Heart left ventricle (tissue), 16 donors: ENCODE results near the gene RANBP3. TPM values are rescaled to one million over a fixed set of nuclear protein-coding genes. Genes with fewer than 3 reads are reported as not detected.
A peak's percentile ranks its signal among the peaks of the same experiment; 100 is the strongest.

Source experiments
- ATAC-seq, 4 donors: fragments of 200-7000 bp; cut with Tn5 transposase; one replicate each; pipeline ENCODE4 v1.9.1; 2020 to 2022; ENCODE audit warnings: moderate library complexity in 4 of 4, mild to moderate bottlenecking in 3 of 4, moderate number of reproducible peaks in 1 of 4
- DNase-seq, 5 donors: peaks; one replicate each; pipeline ENCODE4 v3.0.0-alpha.2; 2020
- H3K27ac ChIP-seq, 12 donors: fragments of 200-600 bp; sonication (generic) in 4 of 12; one replicate each; pipeline versions ENCODE4 v1.5.0 to v1.8.0; 2016 to 2022; ENCODE audit warnings: mild to moderate bottlenecking in 2 of 12
- H3K27me3 ChIP-seq, 9 donors: fragments of 200-600 bp; sonication (generic) in 2 of 9; one replicate each; pipeline versions ENCODE4 v1.5.1 to v1.8.0; 2016 to 2022; ENCODE audit warnings: mild to moderate bottlenecking in 3 of 9
- H3K36me3 ChIP-seq, 9 donors: fragments of 200-600 bp; sonication (generic) in 2 of 9; one replicate each; pipeline versions ENCODE4 v1.5.0 to v1.8.0; 2018 to 2022; ENCODE audit warnings: mild to moderate bottlenecking in 2 of 9
- H3K4me1 ChIP-seq, 12 donors: fragments of 200-600 bp; sonication (generic) in 4 of 12; one replicate each; pipeline versions ENCODE4 v1.5.0 to v1.8.0; 2016 to 2022; ENCODE audit warnings: mild to moderate bottlenecking in 3 of 12
- H3K4me3 ChIP-seq, 12 donors: fragments of 200-600 bp; sonication (generic) in 4 of 12; one replicate each; pipeline versions ENCODE4 v1.5.0 to v1.8.0; 2017 to 2022; ENCODE audit warnings: mild to moderate bottlenecking in 9 of 12, moderate library complexity in 4 of 12
- H3K9me3 ChIP-seq, 12 donors: fragments of 200-600 bp; sonication (generic) in 4 of 12; one replicate each; pipeline versions ENCODE4 v1.5.0 to v1.8.0; 2016 to 2022; ENCODE audit warnings: mild to moderate bottlenecking in 1 of 12
- CTCF ChIP-seq, 12 donors: fragments of 200-600 bp; sonication (generic) in 4 of 12; IDR thresholded peaks; one replicate each; pipeline versions ENCODE4 v1.5.0 to v1.8.0; 2018 to 2022; ENCODE audit warnings: antibody characterized with exemption in 12 of 12, mild to moderate bottlenecking in 5 of 12
- POLR2A ChIP-seq, 2 donors: fragments of 450-650 bp; IDR thresholded peaks; one replicate each; pipeline ENCODE4 v1.6.1; 2017; ENCODE audit warnings: antibody characterized with exemption in 2 of 2, mild to moderate bottlenecking in 2 of 2, moderate library complexity in 2 of 2
- WGBS, 4 donors: extraction: QIAGEN DNeasy Blood & Tissue Kit in 2 of 4; methylation state at CpG; one replicate each; pipeline versions ENCODE4 v1.1.5 to v1.1.7; 2013 to 2018; 5-methylcytosine and 5-hydroxymethylcytosine counted together
- intact Hi-C, 10 donors: fragments of 100-400 bp; cut with DNase I; formaldehyde crosslinking; loops; one replicate each; pipeline versions ENCODE4 v1.11.1 to v1.14.2; 2022
- polyA plus RNA-seq, 2 donors: library from polyadenylated mRNA; stranded (reverse); fragments of 200-250 nt; gene quantifications; one replicate each; pipeline ENCODE4 v1.2.3, GENCODE V29; 2013
- total RNA-seq, 9 donors: library from RNA; depleted of rRNA in 2 of 9; stranded (reverse); fragments of >200 nt in 2 of 9; fragmentation: NEBNext Ultra II Directional in 3 of 9; extraction: Animal tissue kit (Norgen Biotek cat#: 25700) in 3 of 9; gene quantifications; one replicate each; pipeline versions ENCODE4 v1.1.0 to v1.2.4, GENCODE V29; 2016 to 2023
- donor health status: ischemic (EF 13 %, LVEDD 7.1; RV severe dilation, severe dysfunction).
- donor health status: healthy with polysubstance abuse.
- donor health status: DM: no; HTN: yes; CAD: no.
- donor health status: DM: no; HTN: no; CAD: no.
- donor health status: ischemic (EF 25% LVEDD 6.9; RV normal size, moderate dysfunction).
- donor health status: ischemic (EF 25% LVEDD 5.7; RV mildly dilated, moderate dysfunction).
- donor health status: healthy.
- donor health status: DM: yes; HTN: yes; CAD: no.
- donor health status: ischemic (EF 35%, LVEDD 5.7; RV mildly dilated, moderate dysfunction).
- donor health status: nonischemic (EF 11% LVEDD 7.7; RV severe dilation, severe dysfunction).
- donor health status: DM: yes; HTN: yes; CAD: no.
- donor health status: PGD.
- donor health status: ischemic (EF 29% LVEDD 5.4; RV normal size, mild dysfunction).
- donor health status: nonischemic (EF 23%, LVEDD 6.1; RV moderate dilation, normal function).

RANBP3 gene
- total and polyA plus RNA-seq, 11 donors: 29.4 to 80.7 (median 58.0) TPM

GRCh38 chr19:5977222-5977784 is 637 bp downstream of the RANBP3 start:
- ATAC-seq (peak in 2 of 4 donors; percentile 19 to 24), DNase-seq (no peak)
- peaks cover 10 to 65% (median 45%) of the 10 kb centered on the region in 12 donors for H3K4me1 ChIP-seq
- intact Hi-C loops: loop anchor here in 3 of 10 donors (5.0 to 10.0 kb wide), 4 partner anchors 73 to 175 kb away; partner anchors contain the start of genes NDUFA11 (in 2 of the 3), VMAC (in 2 of the 3) and NRTN (in 1 of the 3)
- 0 to 2% (median 1%) methylated on average over 9 to 43 of the region's 43 CpGs for WGBS, 4 donors
- H3K36me3 ChIP-seq: peaks cover 0 to 28% (median 10%) of the 10 kb centered on the region in 9 donors
- H3K4me3 ChIP-seq: peak overlapping the region; percentile 69 to 100 (median 94)
- TF ChIP-seq POLR2A (IDR thresholded peaks at IDR 0.05) (no peak), CTCF (IDR thresholded peaks at IDR 0.05) (no peak)
- H3K9me3 ChIP-seq: no peaks in the 10 kb centered on the region
- no peaks in the 10 kb centered on the region for H3K27me3 ChIP-seq
- peak overlapping the region; percentile 45 to 95 (median 89) for H3K27ac ChIP-seq

GRCh38 chr19:5976768-5977167 is 1.2 kb downstream of the RANBP3 start:
- intact Hi-C loops: loop anchor here in 3 of 10 donors (5.0 to 10.0 kb wide), 4 partner anchors 72 to 174 kb away; partner anchors contain the start of genes NDUFA11 (in 2 of the 3), VMAC (in 2 of the 3) and NRTN (in 1 of the 3)
- H3K4me1 ChIP-seq: peaks cover 10 to 70% (median 45%) of the 10 kb centered on the region in 12 donors

GRCh38 chr19:5975388-5975728 is 2.6 kb downstream of the RANBP3 start:
- peaks cover 10 to 78% (median 48%) of the 10 kb centered on the region in 12 donors for H3K4me1 ChIP-seq
- WGBS, 4 donors: 84 to 91% (median 91%) methylated on average over 3 of the region's 3 CpGs
- intact Hi-C loops: loop anchor here in 3 of 10 donors (5.0 to 10.0 kb wide), 4 partner anchors 71 to 173 kb away; partner anchors contain the start of genes NDUFA11 (in 2 of the 3), VMAC (in 2 of the 3) and NRTN (in 1 of the 3)
- ATAC-seq (no peak), DNase-seq (no peak)
- no peaks in the 10 kb centered on the region for H3K27me3 ChIP-seq
- H3K27ac ChIP-seq: no peak overlapping the region
- peaks cover 0 to 35% (median 10%) of the 10 kb centered on the region in 9 donors for H3K36me3 ChIP-seq
- H3K9me3 ChIP-seq: no peaks in the 10 kb centered on the region
- no peak overlapping the region for H3K4me3 ChIP-seq
- TF ChIP-seq POLR2A (IDR thresholded peaks at IDR 0.05): no peak
- TF ChIP-seq CTCF (IDR thresholded peaks at IDR 0.05): no peak

More at GRCh38 chr19:5976768-5977167, 1.2 kb downstream of the RANBP3 start:
- WGBS, 4 donors: 54 to 58% (median 55%) methylated on average over 8 of the region's 8 CpGs
- ATAC-seq (no peak), DNase-seq (no peak)
- no peak for TF ChIP-seq POLR2A (IDR thresholded peaks at IDR 0.05)
- TF ChIP-seq CTCF (IDR thresholded peaks at IDR 0.05): no peak
- Histone ChIP-seq H3K27ac (peak overlapping the region in 3 of 12 donors; percentile 79 to 93 (median 92)), H3K27me3 (no peaks in the 10 kb centered on the region), H3K4me3 (peak overlapping the region in 11 of 12 donors; percentile 69 to 100 (median 92)), H3K9me3 (no peaks in the 10 kb centered on the region), H3K36me3 (peaks cover 0 to 31% (median 10%) of the 10 kb centered on the region in 9 donors)

- Histone ChIP-seq H3K4me1 (peaks cover 10 to 80% (median 48%) of the 10 kb centered on the region in 12 donors), H3K36me3 (peaks cover 0 to 35% (median 10%) of the 10 kb centered on the region in 9 donors), H3K27me3 (no peaks in the 10 kb centered on the region), H3K9me3 (no peaks in the 10 kb centered on the region), H3K4me3 (no peak overlapping the region), H3K27ac (no peak overlapping the region)
- TF ChIP-seq CTCF (IDR thresholded peaks at IDR 0.05): no peak
- TF ChIP-seq POLR2A (IDR thresholded peaks at IDR 0.05): no peak
- ATAC-seq: no peak
- WGBS, 4 donors: 77 to 80% (median 77%) methylated on average over 10 of the region's 10 CpGs
- intact Hi-C loops: loop anchor here in 3 of 10 donors (5.0 to 10.0 kb wide), 4 partner anchors 70 to 173 kb away; partner anchors contain the start of genes NDUFA11 (in 2 of the 3), VMAC (in 2 of the 3) and NRTN (in 1 of the 3)
- peak in 1 of 5 donors; percentile 44 for DNase-seq
Measured at GRCh38 chr19:5974721-5975387, 3.1 kb downstream of the RANBP3 start.
